HG03025 (cell line): ENCODE data around the gene VWA8.
"Not testable (repeated sequence)": the region's sequence is repeated elsewhere in the genome, so short reads cannot be mapped to it uniquely, and the experiment has no call there.

ENCODE experiments used
- ATAC-seq: cut with Tn5 transposase; IDR thresholded peaks from one replicate; pipeline ENCODE4 v1.9.1; 2021; ENCODE audit warnings: mild to moderate bottlenecking, moderate library complexity; ENCODE audit not compliant: unreplicated experiment, low FRiP score

Gene VWA8

GRCh38 chr13:41812851-41813250 lies 148.1 kb downstream of the VWA8 start:
- peak; percentile 53 for ATAC-seq

GRCh38 chr13:41812237-41812636 lies 148.7 kb downstream of the VWA8 start:
- ATAC-seq: no peak

GRCh38 chr13:41811588-41812021 lies 149.3 kb downstream of the VWA8 start:
- peak; percentile 58 for ATAC-seq

- no peak for ATAC-seq
Observed at GRCh38 chr13:41809962-41810361, 150.9 kb downstream of the VWA8 start.

- not testable (repeated sequence) for ATAC-seq
Observed at GRCh38 chr13:41803445-41803735, 157.5 kb downstream of the VWA8 start.

GRCh38 chr13:41802684-41803444 lies 158.0 kb downstream of the VWA8 start:
- no peak for ATAC-seq

GRCh38 chr13:41802043-41802683 lies 158.7 kb downstream of the VWA8 start:
- ATAC-seq: no peak

GRCh38 chr13:41791056-41791455 lies 169.9 kb downstream of the VWA8 start:
- ATAC-seq: no peak

- ATAC-seq: no peak
Observed at GRCh38 chr13:41788552-41788951, 172.4 kb downstream of the VWA8 start.

- ATAC-seq: no peak
Observed at GRCh38 chr13:41785402-41786172, 175.3 kb downstream of the VWA8 start.

GRCh38 chr13:41782086-41782485 lies 178.8 kb downstream of the VWA8 start:
- ATAC-seq: no peak

GRCh38 chr13:41780715-41781706 lies 179.9 kb downstream of the VWA8 start:
- ATAC-seq: no peak

GRCh38 chr13:41775251-41775650 lies 185.7 kb downstream of the VWA8 start:
- ATAC-seq: no peak

- no peak for ATAC-seq
Observed at GRCh38 chr13:41774605-41775218, 186.2 kb downstream of the VWA8 start.

GRCh38 chr13:41767801-41768200 lies 193.1 kb downstream of the VWA8 start:
- no peak for ATAC-seq

- ATAC-seq: no peak
Observed at GRCh38 chr13:41766439-41766838, 194.5 kb downstream of the VWA8 start.

- no peak for ATAC-seq
Observed at GRCh38 chr13:41765813-41766212, 195.1 kb downstream of the VWA8 start.

GRCh38 chr13:41765020-41765419 lies 195.9 kb downstream of the VWA8 start:
- ATAC-seq: no peak

- no peak for ATAC-seq
Observed at GRCh38 chr13:41764558-41764957, 196.4 kb downstream of the VWA8 start.

GRCh38 chr13:41763782-41764181 lies 197.1 kb downstream of the VWA8 start:
- no peak for ATAC-seq
